Liver (tissue), 3 donors: Measurements from ENCODE around the gene OR1K1.
"Not testable (repeated sequence)": the region's sequence is repeated elsewhere in the genome, so short reads cannot be mapped to it uniquely, and the experiment has no call there.

Experiments
- EGR1 ChIP-seq, 2 donors: IDR thresholded peaks; 2 replicates each; pipeline ENCODE4 v1.6.1; 2016 to 2018; ENCODE audit warnings: antibody characterized with exemption in 2 of 2, low read depth in 2 of 2
- GABPA ChIP-seq, 2 donors: IDR thresholded peaks in 1 of 2; conservative IDR thresholded peaks in 1 of 2; 2 replicates each; pipeline ENCODE4 v1.6.1; 2016; ENCODE audit warnings: antibody characterized with exemption in 2 of 2, mild to moderate bottlenecking in 1 of 2, moderate library complexity in 1 of 2
- NR2F2 ChIP-seq: IDR thresholded peaks from 2 replicates; pipeline ENCODE4 v1.6.1; 2016; ENCODE audit warnings: antibody characterized with exemption
- RAD21 ChIP-seq, 2 donors: IDR thresholded peaks; 2 replicates each; pipeline ENCODE4 v1.6.1; 2016; ENCODE audit warnings: antibody characterized with exemption in 2 of 2, mild to moderate bottlenecking in 2 of 2
- REST ChIP-seq: IDR thresholded peaks from 2 replicates; pipeline ENCODE4 v1.6.1; 2016; ENCODE audit warnings: antibody characterized with exemption, mild to moderate bottlenecking
- RXRA ChIP-seq, 2 donors: IDR thresholded peaks; 2 replicates each; pipeline ENCODE4 v1.6.1; 2017 to 2018; ENCODE audit warnings: antibody characterized with exemption in 2 of 2, mild to moderate bottlenecking in 1 of 2
- TAF1 ChIP-seq: conservative IDR thresholded peaks from 2 replicates; pipeline ENCODE4 v1.6.1; 2016; ENCODE audit warnings: antibody characterized with exemption, mild to moderate bottlenecking
- TF ChIP-seq, protein P1 (sequence below): fragments of 150-350 bp; IDR thresholded peaks from 2 replicates; pipeline ENCODE4 v1.5.1; 2017; ENCODE audit warnings: improper control_type of control experiment, low read depth, low read length; ENCODE audit not compliant: missing input control
- TF ChIP-seq, protein P2 (sequence below): IDR thresholded peaks from 2 replicates; pipeline ENCODE4 v1.6.1; 2016; ENCODE audit warnings: antibody characterized with exemption
- TF ChIP-seq, protein P3 (sequence below): IDR thresholded peaks from 2 replicates; pipeline ENCODE4 v1.6.1; 2016; ENCODE audit warnings: antibody characterized with exemption
- donor health status: healthy.
- donor health status: healthy.

GRCh38 chr9:122828965-122829284, 29.0 kb downstream of the OR1K1 start:
- TF ChIP-seq, protein P1, sequence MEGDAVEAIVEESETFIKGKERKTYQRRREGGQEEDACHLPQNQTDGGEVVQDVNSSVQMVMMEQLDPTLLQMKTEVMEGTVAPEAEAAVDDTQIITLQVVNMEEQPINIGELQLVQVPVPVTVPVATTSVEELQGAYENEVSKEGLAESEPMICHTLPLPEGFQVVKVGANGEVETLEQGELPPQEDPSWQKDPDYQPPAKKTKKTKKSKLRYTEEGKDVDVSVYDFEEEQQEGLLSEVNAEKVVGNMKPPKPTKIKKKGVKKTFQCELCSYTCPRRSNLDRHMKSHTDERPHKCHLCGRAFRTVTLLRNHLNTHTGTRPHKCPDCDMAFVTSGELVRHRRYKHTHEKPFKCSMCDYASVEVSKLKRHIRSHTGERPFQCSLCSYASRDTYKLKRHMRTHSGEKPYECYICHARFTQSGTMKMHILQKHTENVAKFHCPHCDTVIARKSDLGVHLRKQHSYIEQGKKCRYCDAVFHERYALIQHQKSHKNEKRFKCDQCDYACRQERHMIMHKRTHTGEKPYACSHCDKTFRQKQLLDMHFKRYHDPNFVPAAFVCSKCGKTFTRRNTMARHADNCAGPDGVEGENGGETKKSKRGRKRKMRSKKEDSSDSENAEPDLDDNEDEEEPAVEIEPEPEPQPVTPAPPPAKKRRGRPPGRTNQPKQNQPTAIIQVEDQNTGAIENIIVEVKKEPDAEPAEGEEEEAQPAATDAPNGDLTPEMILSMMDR, result not testable (repeated sequence)
- TF ChIP-seq RAD21 (IDR thresholded peaks at IDR 0.05); GABPA (IDR thresholded peaks at IDR 0.05 in 1 of 2, conservative IDR thresholded peaks at IDR 0.05 in 1 of 2); EGR1 (IDR thresholded peaks at IDR 0.05; ENCODE audit: low read depth in 2 of 2); TAF1; NR2F2; REST; RXRA (IDR thresholded peaks at IDR 0.05): not testable (repeated sequence)
- TF ChIP-seq, protein P2, sequence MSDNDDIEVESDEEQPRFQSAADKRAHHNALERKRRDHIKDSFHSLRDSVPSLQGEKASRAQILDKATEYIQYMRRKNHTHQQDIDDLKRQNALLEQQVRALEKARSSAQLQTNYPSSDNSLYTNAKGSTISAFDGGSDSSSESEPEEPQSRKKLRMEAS, result not testable (repeated sequence)
- TF ChIP-seq, protein P3, sequence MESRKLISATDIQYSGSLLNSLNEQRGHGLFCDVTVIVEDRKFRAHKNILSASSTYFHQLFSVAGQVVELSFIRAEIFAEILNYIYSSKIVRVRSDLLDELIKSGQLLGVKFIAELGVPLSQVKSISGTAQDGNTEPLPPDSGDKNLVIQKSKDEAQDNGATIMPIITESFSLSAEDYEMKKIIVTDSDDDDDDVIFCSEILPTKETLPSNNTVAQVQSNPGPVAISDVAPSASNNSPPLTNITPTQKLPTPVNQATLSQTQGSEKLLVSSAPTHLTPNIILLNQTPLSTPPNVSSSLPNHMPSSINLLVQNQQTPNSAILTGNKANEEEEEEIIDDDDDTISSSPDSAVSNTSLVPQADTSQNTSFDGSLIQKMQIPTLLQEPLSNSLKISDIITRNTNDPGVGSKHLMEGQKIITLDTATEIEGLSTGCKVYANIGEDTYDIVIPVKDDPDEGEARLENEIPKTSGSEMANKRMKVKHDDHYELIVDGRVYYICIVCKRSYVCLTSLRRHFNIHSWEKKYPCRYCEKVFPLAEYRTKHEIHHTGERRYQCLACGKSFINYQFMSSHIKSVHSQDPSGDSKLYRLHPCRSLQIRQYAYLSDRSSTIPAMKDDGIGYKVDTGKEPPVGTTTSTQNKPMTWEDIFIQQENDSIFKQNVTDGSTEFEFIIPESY, result not testable (repeated sequence)
